ENCODE measurements around the gene NOTCH1.

DNA sequence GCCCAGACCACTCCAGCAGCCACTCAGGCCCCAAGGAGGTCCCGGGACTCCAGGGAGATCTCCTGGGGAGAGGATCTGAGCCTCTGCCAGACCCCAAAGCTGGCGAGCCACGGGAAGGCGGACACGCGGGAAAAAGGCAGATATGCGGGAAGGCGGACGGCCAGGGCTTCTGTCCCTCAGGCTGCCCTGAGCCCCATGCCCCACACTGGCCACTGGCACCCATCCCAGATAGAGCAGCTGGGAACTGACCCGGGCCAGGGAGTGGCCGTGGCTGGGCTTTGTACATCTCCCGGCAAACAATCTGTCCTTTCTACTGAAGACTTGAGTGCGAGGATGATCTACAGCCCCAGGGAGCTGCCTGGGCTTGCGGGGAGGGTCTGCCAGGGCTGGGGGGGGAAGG is 21.1 kb upstream of the NOTCH1 start:
- TF ChIP-seq, protein P1, sequence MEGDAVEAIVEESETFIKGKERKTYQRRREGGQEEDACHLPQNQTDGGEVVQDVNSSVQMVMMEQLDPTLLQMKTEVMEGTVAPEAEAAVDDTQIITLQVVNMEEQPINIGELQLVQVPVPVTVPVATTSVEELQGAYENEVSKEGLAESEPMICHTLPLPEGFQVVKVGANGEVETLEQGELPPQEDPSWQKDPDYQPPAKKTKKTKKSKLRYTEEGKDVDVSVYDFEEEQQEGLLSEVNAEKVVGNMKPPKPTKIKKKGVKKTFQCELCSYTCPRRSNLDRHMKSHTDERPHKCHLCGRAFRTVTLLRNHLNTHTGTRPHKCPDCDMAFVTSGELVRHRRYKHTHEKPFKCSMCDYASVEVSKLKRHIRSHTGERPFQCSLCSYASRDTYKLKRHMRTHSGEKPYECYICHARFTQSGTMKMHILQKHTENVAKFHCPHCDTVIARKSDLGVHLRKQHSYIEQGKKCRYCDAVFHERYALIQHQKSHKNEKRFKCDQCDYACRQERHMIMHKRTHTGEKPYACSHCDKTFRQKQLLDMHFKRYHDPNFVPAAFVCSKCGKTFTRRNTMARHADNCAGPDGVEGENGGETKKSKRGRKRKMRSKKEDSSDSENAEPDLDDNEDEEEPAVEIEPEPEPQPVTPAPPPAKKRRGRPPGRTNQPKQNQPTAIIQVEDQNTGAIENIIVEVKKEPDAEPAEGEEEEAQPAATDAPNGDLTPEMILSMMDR (IDR thresholded peaks at IDR 0.05) = no peak
- TF ChIP-seq POLR2A (IDR thresholded peaks at IDR 0.05) (no peak), POLR2AphosphoS5 (IDR thresholded peaks at IDR 0.05) (no peak)
